ENCODE results near the gene AGBL4. TPM values are rescaled to one million over a fixed set of nuclear protein-coding genes. Genes with fewer than 3 reads are reported as not detected.

The AGBL4 gene
- total RNA-seq, 2 donors from 2014 or later: 0.40 to 5.5 TPM

GRCh38 chr1:49854741-49855140, 169.0 kb downstream of the AGBL4 start:
- H3K36me3 Mint-ChIP-seq (ENCODE audit: low read depth): no peaks in the 10 kb centered on the region
- no peak overlapping the region for H3K4me3 Mint-ChIP-seq
- H3K9ac ChIP-seq (ENCODE audit: extremely low read depth, low read length, poor library complexity, severe bottlenecking): no peak overlapping the region
- H3K27me3 Mint-ChIP-seq (ENCODE audit: insufficient read depth): no peaks in the 10 kb centered on the region
- no peak for DNase-seq
- peaks cover 74% of the 10 kb centered on the region for H3K9me3 ChIP-seq (ENCODE audit: control insufficient read depth, low read length)
- H3K4me3 ChIP-seq (ENCODE audit: low read length): no peak overlapping the region
- TF ChIP-seq CTCF (conservative IDR thresholded peaks at IDR 0.05): no peak
- no peak overlapping the region for H3K27ac ChIP-seq (ENCODE audit: low read depth, low read length)
- no peaks in the 10 kb centered on the region for H3K4me1 ChIP-seq (ENCODE audit: control insufficient read depth, insufficient read depth, low read length)
- H3K9me3 Mint-ChIP-seq: peaks cover 81% of the 10 kb centered on the region
- H3K4me1 Mint-ChIP-seq: no peaks in the 10 kb centered on the region
- no peaks in the 10 kb centered on the region for H3K36me3 ChIP-seq (ENCODE audit: control insufficient read depth, insufficient read depth, low read length)
- H3K27me3 ChIP-seq (ENCODE audit: control insufficient read depth, insufficient read depth, low read length, poor library complexity, severe bottlenecking): no peaks in the 10 kb centered on the region
- H3K27ac Mint-ChIP-seq: no peak overlapping the region

GRCh38 chr1:49842596-49842995, 181.2 kb downstream of the AGBL4 start:
- no peak overlapping the region for H3K9ac ChIP-seq (ENCODE audit: extremely low read depth, low read length, poor library complexity, severe bottlenecking)
- H3K27me3 ChIP-seq (ENCODE audit: control insufficient read depth, insufficient read depth, low read length, poor library complexity, severe bottlenecking): no peaks in the 10 kb centered on the region
- no peaks in the 10 kb centered on the region for H3K27me3 Mint-ChIP-seq (ENCODE audit: insufficient read depth)
- WGBS, 2 experiments (ENCODE audit: insufficient coverage in 1 of 2, insufficient read length in 1 of 2): 79% methylated on average over 2 of the region's 2 CpGs; no CpG with 5 or more reads in 1 of the 2 experiments
- DNase-seq: no peak
- H3K4me3 ChIP-seq (ENCODE audit: low read length): no peak overlapping the region
- no peak overlapping the region for H3K4me3 Mint-ChIP-seq
- no peak overlapping the region for H3K27ac Mint-ChIP-seq
- peaks cover 78% of the 10 kb centered on the region for H3K9me3 ChIP-seq (ENCODE audit: control insufficient read depth, low read length)
- H3K27ac ChIP-seq (ENCODE audit: low read depth, low read length): no peak overlapping the region
- no peak for TF ChIP-seq CTCF (conservative IDR thresholded peaks at IDR 0.05)
- no peaks in the 10 kb centered on the region for H3K4me1 Mint-ChIP-seq
- peaks cover 92% of the 10 kb centered on the region for H3K9me3 Mint-ChIP-seq
- H3K36me3 ChIP-seq (ENCODE audit: control insufficient read depth, insufficient read depth, low read length): no peaks in the 10 kb centered on the region
- H3K4me1 ChIP-seq (ENCODE audit: control insufficient read depth, insufficient read depth, low read length): no peaks in the 10 kb centered on the region
- H3K36me3 Mint-ChIP-seq (ENCODE audit: low read depth): no peaks in the 10 kb centered on the region

DNA sequence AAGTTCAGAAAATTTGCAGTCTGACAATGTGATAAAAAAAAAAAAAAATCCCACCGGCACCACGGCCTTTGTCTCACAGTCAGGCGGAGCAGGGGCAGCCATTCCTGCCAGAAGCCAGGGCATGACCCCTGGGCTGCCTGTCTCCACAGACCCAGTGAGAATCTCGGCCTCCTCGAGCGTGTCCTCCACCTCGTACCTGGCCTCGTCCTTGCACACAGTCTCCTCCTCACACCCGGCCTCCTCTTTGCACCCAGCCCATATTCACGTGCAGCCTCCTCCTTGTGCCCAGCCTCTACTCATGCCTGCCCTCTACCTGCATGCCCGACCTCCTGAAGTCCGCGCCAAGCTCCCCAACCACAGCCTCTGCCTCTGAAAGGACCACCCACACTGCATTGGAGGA, 182.0 kb downstream of the AGBL4 start:
- no peaks in the 10 kb centered on the region for H3K27me3 ChIP-seq (ENCODE audit: control insufficient read depth, insufficient read depth, low read length, poor library complexity, severe bottlenecking)
- H3K27me3 Mint-ChIP-seq (ENCODE audit: insufficient read depth): no peaks in the 10 kb centered on the region
- H3K36me3 ChIP-seq (ENCODE audit: control insufficient read depth, insufficient read depth, low read length): no peaks in the 10 kb centered on the region
- H3K27ac Mint-ChIP-seq: no peak overlapping the region
- peaks cover 78% of the 10 kb centered on the region for H3K9me3 ChIP-seq (ENCODE audit: control insufficient read depth, low read length)
- no peak overlapping the region for H3K4me3 ChIP-seq (ENCODE audit: low read length)
- WGBS, 2 experiments (ENCODE audit: insufficient coverage in 1 of 2, insufficient read length in 1 of 2): 81 to 89% methylated on average over 5 to 13 of the region's 13 CpGs
- H3K27ac ChIP-seq (ENCODE audit: low read depth, low read length): no peak overlapping the region
- DNase-seq: no peak
- no peak overlapping the region for H3K9ac ChIP-seq (ENCODE audit: extremely low read depth, low read length, poor library complexity, severe bottlenecking)
- peaks cover 93% of the 10 kb centered on the region for H3K9me3 Mint-ChIP-seq
- no peak overlapping the region for H3K4me3 Mint-ChIP-seq
- no peaks in the 10 kb centered on the region for H3K36me3 Mint-ChIP-seq (ENCODE audit: low read depth)
- H3K4me1 ChIP-seq (ENCODE audit: control insufficient read depth, insufficient read depth, low read length): no peaks in the 10 kb centered on the region
- no peaks in the 10 kb centered on the region for H3K4me1 Mint-ChIP-seq
- TF ChIP-seq CTCF (conservative IDR thresholded peaks at IDR 0.05): no peak
